ENCODE results near the gene SLC17A8.

SLC17A8 gene

DNA sequence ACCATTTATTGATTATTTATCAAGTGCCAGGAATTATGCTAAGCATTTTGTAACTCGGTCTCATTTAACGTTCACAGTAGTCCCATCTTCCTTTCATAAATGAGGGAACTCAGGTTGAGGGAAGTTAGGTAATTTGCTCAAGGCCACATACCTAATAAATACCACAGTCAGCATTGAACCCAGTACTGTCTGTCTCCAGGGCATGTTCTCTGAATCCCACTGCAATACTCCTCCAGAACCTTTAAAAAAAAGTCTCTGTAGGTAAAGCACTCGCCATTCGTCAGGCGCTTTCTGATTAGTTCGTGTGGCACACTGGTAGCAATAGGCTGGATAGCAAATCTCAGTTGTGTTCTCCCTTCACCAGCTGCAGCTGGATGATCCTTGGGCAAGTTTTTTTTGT, 14.3 kb downstream of the SLC17A8 start:
- no peak for DNase-seq (ENCODE audit: low read depth)

DNA sequence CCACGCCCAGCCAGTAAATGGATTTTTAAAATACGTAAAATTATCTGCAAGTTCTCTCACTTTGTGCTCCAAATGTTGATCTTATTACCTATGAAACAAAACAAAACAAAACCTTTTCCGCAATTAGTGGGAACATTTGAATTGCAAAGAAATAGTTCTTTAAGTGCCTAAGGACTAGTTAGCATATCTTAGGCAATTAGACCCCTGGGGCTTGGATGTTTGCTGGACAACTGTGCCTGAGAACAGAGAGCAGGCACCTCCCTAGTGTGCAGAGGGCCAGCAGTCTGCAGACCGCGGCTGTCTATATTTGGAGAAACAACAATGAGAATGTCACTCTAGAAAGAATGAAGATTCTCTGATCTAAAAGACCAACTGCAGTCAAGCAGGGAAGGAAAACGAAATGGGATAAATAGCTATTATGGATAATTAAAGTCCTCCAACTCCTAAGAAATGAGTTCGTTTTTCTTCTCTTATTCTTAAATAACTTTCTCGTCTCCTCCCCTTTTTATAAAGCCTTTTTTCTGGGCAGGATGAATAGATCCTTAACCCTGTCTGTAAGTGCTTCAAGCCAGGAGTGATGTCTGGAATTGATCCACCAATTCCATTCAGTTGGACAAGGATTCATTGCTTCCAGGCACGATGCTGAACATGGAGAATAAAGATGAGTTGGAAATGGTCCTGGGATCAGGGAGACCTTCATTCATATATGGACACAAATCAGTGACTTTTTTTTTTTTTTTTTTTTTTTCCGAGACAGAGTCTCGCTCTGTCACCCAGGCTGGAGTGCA, 16.2 kb downstream of the SLC17A8 start:
- no peak for DNase-seq (ENCODE audit: low read depth)

DNA sequence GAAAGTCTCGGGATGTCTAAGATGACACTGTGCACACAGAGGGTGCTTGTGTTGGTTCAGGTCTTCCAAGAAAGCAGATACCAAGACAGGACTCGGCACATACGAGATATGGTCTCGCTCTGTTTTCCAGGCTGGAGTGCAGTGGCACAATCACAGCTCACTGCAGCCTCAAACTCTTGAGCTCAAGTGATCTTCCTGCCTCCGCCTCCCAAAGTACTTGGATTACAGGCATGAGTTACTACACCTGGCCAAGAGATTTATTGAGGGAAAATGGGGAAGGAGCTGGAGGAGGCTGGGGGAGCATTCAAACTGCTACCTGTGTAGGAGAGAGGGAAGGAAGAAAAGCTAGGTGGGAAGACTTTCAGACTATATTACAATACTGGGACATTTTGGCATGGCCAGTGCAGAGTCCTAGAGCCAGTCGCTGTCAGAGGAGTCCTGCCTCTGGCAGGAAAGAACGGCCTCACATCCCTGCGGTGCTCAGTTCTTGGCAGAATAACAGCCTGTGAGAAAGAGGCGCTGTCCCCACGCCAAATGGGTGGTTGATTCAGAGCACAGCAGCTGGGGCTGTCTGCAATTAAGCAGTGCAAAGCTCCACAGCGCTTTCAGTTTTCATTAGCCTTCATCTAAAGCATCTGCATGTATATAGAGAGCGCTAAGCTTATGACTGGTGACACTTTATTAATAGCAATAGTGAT, 18.3 kb downstream of the SLC17A8 start:
- no peak for DNase-seq (ENCODE audit: low read depth)

DNA sequence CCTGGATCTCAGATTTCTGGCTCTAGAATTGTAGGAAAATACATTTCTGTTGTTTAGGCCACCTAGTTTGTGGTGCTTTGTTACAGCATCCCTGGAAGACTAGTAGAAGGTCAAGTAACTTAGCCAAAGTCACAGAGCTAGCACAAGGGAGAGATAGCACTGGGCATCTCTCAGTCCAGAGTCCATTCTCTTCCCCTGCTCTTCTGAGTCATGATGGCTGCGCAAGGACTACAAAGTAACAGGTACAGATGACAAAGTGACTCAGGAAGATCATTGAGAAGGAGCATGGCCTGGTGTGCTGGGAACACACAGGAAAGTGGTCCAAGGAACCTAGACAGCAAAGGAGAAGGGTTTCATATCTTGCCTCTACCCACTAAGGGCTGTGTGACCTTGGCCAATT, 19.3 kb downstream of the SLC17A8 start:
- no peak for DNase-seq (ENCODE audit: low read depth)

DNA sequence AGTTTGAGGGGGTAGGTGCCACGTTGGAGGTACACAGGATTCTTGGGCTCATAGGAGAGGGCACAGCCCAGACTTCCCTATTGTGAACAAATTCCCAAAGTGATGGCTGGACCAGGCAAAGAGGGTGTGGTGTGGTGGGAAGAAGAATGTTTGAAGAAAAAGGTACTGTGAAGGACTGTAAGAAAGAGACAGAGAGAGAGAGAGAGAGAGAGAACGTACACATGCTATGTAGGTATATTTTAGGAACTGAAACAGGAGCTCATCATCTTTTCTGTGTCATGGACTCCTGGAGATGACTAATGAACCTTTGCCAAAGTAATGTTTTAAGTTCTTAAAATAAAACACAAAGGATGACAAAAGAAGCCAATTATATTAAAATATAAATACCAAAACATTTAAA, 24.5 kb downstream of the SLC17A8 start:
- DNase-seq (ENCODE audit: low read depth) = no peak

DNA sequence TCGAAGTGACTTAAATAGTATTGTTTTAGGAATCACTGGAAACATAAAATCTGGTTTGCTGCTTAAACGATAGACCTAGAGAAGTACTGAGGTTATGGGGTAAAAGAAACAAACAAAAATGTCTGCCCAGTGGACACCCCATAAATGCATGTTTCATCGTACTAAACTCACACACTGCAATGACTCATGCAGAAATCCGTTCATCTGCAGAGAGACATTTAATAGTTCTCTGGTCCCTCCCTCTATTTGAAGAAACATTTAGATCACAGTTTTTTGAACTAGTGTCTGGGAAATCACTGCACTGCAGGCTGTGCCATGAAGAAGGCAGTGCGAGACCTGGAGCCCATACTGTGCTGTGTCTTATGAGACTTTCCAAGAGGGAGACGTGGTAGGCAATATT, 25.5 kb downstream of the SLC17A8 start:
- DNase-seq (ENCODE audit: low read depth) = peak; percentile 27

DNA sequence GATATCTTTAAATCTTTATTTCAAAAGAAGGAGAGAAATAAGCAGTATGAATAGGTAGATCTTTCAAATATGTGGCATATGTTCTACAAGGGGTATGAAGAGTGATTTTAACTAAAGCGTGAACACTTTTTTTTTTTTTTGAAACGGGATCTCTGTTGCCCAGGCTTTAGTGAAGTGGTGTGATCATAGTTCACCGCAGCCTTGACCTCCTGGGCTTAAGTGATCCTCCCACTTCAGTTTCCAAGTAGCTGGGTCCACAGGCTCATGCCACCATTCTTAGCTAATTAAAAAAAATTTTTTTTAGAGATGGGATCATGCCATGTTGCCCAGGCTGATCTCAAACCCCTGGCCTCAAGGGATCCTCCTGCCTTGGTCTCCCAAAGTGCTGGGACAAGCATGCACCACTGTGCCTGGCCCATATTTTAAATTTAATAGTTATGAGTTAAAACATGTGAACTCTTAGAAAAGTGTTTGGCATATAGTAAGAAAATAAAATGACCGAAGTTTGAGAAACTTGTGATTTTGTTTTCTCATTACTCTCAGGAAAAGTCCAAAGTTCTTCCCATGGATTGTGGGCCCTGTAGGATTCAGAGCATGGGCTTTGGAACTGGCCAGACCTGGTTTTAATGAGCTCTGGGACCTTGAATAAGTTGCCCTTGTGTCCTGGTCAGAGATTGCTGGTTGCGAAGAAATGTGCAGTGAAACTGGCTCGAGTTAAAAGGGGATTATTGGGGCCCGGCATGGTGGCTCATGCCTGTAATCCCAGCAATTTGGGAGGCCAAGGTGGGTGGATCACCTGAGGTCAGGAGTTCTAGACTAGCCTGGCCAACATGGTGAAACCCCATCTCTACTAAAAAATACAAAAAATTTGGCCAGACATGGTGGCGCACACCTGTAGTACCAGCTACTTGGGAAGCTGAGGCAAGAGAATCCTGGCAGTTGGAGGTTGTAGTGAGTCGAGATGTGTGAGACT, 27.0 kb downstream of the SLC17A8 start:
- DNase-seq (ENCODE audit: low read depth) = no peak

DNA sequence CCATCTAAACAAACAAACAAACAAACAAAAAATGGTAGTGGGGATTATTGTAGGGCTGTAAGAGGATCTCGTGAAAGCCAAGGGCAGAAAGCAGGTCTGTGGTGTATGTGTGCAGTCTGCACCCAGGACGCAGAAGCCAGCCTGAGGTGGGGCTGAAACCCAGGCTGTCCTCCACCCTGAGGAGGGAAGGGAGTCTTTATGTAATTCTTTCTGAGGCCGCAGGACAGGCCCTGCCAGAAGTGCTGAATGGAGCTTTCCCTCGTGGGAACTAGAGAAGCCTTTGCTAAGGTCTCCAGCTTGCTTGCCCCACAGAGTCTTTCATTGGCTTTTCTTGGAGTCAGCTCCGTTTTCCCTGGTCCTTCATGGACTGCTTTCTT, 27.7 kb downstream of the SLC17A8 start:
- no peak for DNase-seq (ENCODE audit: low read depth)

DNA sequence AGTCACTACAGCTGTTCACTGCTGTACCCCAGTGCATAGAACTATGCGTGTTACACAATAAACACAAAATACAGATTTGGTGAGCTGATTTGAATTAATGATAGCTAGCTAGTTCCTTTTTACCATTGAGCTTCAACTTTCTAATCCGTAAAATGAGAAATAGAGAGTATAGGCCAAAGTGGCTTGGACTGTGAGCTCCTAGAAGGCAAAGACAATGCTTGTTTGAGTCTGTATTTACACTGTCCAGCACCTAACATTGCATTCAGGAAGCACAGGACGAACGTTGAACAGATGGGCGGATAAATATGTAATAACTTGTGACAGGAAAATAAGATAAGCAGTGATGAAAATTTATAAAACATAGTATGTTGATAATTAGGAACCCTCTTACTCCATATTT, 31.5 kb downstream of the SLC17A8 start:
- DNase-seq (ENCODE audit: low read depth) = no peak

DNA sequence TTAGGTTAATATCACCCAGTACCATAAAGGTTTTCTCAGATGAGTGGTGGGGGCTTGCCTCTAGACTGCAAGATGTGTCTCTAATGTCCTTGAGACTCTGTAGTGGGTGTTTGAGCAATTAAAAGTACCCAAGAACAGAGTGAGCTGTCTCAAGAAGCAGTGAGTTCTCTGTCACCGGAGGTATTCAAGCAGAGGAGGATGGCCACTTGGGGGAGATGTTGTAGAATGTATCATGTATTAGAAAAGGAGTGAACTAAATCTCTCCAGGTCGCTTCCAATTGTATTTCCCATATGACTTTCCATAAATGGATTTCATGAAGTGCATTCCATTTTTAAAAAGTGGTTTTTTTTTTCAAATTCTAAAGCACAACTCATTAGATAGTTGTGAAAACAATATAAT, 35.0 kb downstream of the SLC17A8 start:
- peak; percentile 26 for DNase-seq (ENCODE audit: low read depth)

DNA sequence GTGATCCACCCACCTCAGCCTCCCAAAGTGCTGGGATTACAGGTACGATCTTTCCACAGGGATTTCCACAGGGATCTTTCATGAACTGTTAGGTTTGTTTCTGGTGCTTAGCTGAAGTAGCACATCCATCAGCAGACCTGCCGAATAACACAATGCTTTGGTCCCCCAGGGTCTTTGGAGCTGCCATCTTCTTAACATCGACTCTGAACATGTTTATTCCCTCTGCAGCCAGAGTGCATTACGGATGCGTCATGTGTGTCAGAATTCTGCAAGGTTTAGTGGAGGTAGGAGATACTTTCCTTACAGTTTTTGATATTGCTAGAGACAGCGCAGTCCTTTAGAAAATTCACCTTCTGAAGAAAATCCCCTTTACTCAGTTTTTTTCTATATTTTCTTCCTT, 36.3 kb downstream of the SLC17A8 start:
- no peak for DNase-seq (ENCODE audit: low read depth)

DNA sequence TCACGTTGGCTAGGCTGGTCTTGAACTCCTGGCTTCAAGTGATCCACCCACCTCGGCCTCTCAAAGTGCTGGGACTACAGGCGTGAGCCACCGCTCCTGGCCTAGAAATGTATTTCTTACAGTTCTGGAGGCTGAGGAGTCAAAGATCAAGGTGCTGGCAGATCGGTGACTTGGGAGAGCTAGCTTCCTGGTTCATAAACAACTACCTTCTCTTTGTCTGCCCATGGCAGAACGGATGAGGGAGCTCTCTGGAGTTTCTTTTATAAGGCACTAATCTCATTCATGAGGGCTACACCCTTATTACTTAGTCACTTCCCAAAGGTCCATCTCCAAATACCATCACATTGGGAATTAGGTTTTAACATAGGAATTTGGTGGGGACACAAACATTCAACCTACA, 38.9 kb downstream of the SLC17A8 start:
- no peak for DNase-seq (ENCODE audit: low read depth)

DNA sequence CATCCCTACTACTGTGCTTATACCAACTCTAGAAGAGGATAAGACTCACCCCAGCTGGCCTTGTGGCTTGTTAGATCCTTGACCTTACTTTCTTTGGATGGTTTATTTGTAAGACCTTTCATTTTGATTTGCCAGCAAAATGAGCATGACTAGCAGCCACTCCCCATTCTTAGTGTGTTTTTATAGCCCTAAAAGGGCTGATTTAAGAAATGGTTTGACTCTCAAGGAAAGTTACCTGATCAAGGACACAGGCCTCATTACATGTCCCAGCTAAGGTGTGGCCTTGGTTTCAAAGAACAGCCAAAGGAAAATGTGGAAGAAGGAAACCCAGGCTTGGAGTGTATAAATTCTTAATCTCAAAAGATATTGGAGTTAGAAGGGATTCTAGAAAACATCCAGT, 41.4 kb downstream of the SLC17A8 start:
- DNase-seq (ENCODE audit: low read depth) = no peak

DNA sequence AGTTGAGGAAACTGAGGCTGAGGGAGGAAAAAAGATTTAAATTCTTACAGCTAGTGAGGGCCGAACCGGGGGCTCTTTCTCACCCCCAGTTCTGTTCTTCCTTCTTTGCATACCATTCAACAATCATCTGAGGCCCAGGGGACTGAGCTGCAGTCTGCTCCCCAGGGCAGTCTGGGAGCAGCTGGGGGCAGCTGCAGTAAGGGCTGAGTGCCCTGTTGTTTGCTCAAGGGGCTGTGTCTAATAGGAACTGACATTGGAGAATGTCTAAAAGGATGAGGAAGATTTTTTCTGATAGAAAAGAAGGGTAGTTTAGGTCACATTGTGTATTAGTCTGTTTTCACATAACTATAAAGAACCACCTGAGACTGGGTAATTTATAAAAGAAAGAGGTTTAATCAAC, 42.2 kb downstream of the SLC17A8 start:
- no peak for DNase-seq (ENCODE audit: low read depth)

DNA sequence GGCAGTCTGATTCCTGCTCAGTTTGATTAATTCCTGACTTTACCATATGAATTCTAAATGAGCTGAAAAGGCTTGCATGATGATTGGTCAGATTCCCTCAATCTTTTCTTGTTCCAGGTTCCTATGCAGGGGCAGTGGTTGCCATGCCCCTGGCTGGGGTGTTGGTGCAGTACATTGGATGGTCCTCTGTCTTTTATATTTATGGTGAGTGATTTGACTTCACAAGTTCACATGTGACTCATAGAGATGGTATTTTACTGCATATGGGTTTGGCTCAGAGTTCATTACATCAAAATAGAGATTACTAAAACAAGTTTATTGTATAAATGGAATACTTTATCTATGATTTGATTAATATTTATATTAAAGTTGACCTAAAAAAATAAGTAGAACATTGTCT, 44.8 kb downstream of the SLC17A8 start:
- DNase-seq (ENCODE audit: low read depth) = peak; percentile 66

DNA sequence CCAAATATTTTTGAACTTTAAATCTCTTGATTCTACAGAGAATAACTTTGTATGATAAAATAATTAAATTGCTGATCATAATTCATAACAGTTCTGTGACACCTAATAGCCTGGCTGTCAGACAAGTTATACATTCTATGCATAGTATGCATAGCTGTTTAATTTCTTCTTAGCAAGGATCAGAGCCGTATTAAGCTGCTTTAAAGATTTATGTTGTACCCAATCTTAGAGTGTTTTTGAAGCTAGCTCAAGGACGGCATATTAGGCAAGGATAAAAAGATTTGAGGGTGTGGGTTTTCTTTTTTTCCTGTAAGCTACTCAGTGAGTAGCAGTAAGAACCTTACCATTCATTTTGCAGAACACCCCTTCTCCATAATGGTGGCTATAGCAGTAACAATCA, 45.9 kb downstream of the SLC17A8 start:
- DNase-seq (ENCODE audit: low read depth) = no peak

DNA sequence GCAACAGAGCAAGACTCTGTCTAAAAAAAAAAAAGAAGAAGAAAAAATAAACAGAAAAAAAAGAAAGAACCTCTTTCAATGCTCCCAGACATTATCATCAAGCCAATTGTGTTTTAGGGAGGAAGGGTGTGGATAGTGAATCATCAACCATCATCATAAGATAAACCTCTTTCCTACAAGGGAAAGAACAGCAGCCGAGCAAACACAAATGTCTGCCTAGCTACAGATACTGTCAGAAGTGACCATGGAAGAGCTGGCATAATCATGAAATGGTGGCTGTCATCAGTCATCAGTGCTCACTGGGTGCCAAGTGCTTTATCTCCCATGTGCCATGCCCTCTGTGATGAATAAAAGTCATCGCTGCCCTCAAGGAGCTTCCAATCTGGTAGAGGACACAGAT, 46.6 kb downstream of the SLC17A8 start:
- DNase-seq (ENCODE audit: low read depth) = peak; percentile 35

DNA sequence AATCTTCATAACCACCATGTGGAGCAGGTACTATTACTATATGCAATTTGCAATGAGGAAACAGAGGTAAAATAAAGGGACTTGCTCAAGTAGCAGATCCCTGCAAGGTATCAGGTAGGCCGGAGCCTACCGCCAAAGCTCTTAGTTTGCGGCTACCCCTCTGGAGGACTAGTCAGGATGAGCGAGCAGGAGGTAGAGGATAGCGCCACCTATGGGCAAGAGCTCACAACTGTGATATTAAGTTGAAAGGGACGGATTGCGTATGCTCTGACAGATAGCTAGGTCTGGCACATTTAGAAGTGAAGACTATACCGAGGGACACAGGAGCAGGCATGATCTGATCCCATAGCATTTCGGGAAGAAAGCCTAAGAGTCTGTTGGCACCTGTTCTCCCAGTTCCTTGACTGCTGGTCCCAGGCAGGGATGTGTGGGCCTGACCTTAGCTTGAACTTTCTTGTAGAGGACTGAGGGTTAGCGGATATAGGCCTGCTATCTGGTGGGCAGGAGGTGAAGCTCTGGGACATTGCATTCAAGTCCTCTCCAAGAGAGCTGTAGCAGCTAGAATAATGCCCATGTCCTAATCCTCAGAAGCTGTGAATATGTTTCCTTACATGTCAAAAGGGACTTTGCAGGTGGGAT, 48.0 kb downstream of the SLC17A8 start:
- DNase-seq (ENCODE audit: low read depth) = peak; percentile 72

DNA sequence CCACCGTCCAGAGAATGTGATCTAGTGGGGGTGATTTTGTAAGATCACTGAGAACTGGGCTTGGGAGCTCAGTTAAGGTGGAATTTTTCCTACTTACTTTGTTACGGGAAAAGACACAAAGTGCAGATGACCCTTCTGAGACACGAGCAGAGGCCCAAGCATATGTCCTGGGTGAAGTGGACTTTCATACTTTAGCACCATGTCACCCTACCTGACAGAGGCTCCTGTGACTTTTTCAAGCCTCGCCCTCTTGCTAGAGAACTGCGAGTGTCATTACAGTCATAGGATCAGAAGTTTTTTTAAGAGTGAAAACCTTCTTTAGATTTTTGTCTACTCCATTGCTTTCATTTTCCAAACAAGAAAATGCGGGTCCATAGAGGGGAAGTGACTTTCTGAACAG, 56.1 kb downstream of the SLC17A8 start:
- DNase-seq (ENCODE audit: low read depth) = no peak

DNA sequence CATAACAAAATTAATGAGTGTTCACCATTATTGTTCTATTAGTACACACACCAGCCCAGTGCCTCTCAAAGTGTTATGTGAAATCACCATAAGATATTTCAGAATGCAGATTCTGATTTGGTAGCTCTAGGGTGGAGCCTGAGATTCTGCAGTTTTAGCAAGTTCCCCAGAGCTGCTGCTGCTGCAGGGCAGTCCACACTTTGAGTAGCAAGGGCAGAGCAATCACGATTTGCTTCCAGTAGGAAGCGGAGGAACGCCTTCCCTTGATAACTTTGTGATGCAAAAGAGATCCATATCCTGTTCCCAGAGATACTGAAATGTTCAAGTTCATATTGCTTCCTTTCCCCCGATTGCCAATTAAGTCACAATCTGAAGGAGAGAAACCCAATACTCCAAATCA, 57.9 kb downstream of the SLC17A8 start:
- DNase-seq (ENCODE audit: low read depth) = no peak

DNA sequence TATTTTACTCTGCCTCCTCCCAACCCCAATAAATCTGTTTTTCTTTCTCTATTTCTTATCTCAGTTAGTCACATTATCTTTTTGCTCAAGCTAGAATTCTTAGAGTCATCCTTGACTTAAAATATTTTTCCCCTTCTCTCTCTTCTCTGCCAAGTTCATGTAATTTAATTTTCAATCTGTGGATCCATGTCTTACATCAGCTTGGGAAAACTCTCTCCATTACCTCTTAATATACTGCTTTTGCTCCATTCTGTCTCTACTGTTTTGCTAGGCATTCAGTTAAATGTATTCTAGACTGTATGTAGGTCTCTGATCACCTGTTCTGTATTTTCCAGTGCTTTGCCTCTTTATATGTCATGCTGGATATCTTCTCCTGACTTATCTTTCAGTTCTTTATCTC, 65.8 kb downstream of the SLC17A8 start:
- no peak for DNase-seq (ENCODE audit: low read depth)

DNA sequence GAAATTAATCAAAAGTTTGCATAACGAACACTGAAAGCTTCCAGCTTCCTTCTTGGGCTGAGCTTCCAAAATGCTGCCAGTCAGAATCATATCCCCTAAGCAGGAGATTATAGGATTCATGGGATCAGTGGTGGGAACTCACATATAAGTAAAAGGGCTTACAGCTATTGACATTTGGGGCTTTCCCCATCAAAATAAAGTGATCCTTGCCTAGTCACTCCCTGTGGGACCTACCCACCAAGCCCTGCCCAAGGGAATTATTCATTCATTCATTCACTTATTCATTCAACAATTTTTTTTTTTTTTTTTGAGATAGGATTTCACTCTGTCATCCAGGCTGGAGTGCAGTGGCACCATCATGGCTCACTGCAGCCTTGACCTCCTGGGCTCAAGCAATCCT, 69.3 kb downstream of the SLC17A8 start:
- DNase-seq (ENCODE audit: low read depth) = no peak

Measured in ELR (cell line).